ENCODE results near the gene MSX1. TPM values are rescaled to one million over a fixed set of nuclear protein-coding genes. Genes with fewer than 3 reads are reported as not detected.
"Not testable (repeated sequence)": the region's sequence is repeated elsewhere in the genome, so short reads cannot be mapped to it uniquely, and the experiment has no call there.

Gene MSX1
- total RNA-seq, result not detected
- total RNA-seq, result 0 to 0.23 reads per million in 2 donors

- H3K27me3 Mint-ChIP-seq, result peaks cover 80% of the 10 kb centered on the region
- H3K9me3 ChIP-seq (ENCODE audit: control insufficient read depth, low read length, poor library complexity, severe bottlenecking), result no peaks in the 10 kb centered on the region
- peak within 1 kb of the TSS; percentile 37 for H3K27ac Mint-ChIP-seq
- H3K4me1 Mint-ChIP-seq, result peaks cover 22% of the 10 kb centered on the region
- DNase-seq (peak in 2 of 3 donors; percentile 21 to 25), ATAC-seq (peak; percentile 75)
- peaks cover 10% of the 10 kb centered on the region for H3K36me3 Mint-ChIP-seq (ENCODE audit: low read depth)
- H3K4me3 Mint-ChIP-seq, result peak within 1 kb of the TSS; percentile 87
Measured at GRCh38 chr4:4859325-4859798, at the start of gene MSX1. TSS of gene MSX1 (plus strand) at chr4:4859665. CDS start at chr4:4859900, 235 bp downstream.

GRCh38 chr4:4810092-4810774, 49.2 kb upstream of the MSX1 start:
- no peak for DNase-seq
- peaks cover 15% of the 10 kb centered on the region for H3K27me3 Mint-ChIP-seq

GRCh38 chr4:4810778-4811177, 48.7 kb upstream of the MSX1 start:
- H3K9me3 ChIP-seq (ENCODE audit: control insufficient read depth, low read length, poor library complexity, severe bottlenecking), result no peaks in the 10 kb centered on the region
- H3K27ac Mint-ChIP-seq, result no peak overlapping the region
- no peak overlapping the region for H3K4me3 Mint-ChIP-seq
- no peaks in the 10 kb centered on the region for H3K4me1 Mint-ChIP-seq
- peaks cover 2% of the 10 kb centered on the region for H3K36me3 Mint-ChIP-seq (ENCODE audit: low read depth)
- DNase-seq (no peak), ATAC-seq (no peak)
- H3K27me3 Mint-ChIP-seq, result peaks cover 15% of the 10 kb centered on the region

More at GRCh38 chr4:4810092-4810774, 49.2 kb upstream of the MSX1 start:
- Mint-ChIP-seq H3K4me3 (no peak overlapping the region), H3K36me3 (ENCODE audit: low read depth) (peaks cover 2% of the 10 kb centered on the region), H3K27ac (no peak overlapping the region), H3K4me1 (no peaks in the 10 kb centered on the region)
- ATAC-seq, result no peak
- H3K9me3 ChIP-seq (ENCODE audit: control insufficient read depth, low read length, poor library complexity, severe bottlenecking), result no peaks in the 10 kb centered on the region

GRCh38 chr4:4812145-4812794, 47.2 kb upstream of the MSX1 start:
- no peaks in the 10 kb centered on the region for H3K4me1 Mint-ChIP-seq
- H3K27ac Mint-ChIP-seq, result no peak overlapping the region
- H3K27me3 Mint-ChIP-seq, result peaks cover 15% of the 10 kb centered on the region
- H3K9me3 ChIP-seq (ENCODE audit: control insufficient read depth, low read length, poor library complexity, severe bottlenecking), result no peaks in the 10 kb centered on the region
- no peak for DNase-seq
- no peak for ATAC-seq
- no peak overlapping the region for H3K4me3 Mint-ChIP-seq
- peaks cover 2% of the 10 kb centered on the region for H3K36me3 Mint-ChIP-seq (ENCODE audit: low read depth)

DNA sequence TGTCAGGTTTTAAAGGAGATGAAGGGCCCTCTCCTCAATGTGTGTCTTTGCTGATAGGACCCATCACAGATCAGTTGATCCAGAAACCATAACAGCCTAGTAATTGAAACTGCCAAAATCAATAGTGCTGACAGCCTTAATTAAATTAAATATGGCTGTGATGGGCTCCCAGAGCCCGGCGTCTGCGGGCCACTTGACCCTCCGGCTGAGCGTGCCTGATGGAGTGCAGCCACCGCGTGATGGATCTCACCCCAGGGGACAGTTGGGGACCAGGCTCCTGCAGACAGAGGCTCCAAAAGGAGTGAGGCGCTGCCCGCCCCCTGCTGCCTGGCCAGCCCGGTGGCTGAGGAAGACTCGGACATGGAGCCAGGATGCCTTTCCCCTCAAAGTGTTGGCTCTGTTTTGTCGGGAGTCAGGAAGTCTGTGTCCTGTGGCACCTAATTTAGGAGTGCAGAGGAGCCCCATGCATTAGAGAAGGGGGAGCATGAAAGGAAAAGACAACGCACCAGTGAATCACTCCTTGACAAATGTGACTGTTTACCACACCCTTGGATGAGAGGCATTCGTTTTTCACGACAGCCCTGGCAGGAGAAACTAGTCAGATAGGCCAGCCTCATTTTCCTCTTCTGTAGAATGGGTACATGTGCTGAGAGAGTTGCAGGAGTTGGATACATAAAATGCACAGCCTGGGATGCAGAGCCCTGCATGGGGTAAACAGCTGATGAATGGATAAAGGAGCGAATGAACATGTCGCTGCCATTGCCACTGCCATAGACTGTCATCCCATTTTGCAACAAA, 40.9 kb upstream of the MSX1 start:
- H3K27me3 Mint-ChIP-seq, result peaks cover 4% of the 10 kb centered on the region
- H3K4me1 Mint-ChIP-seq, result no peaks in the 10 kb centered on the region
- no peak overlapping the region for H3K4me3 Mint-ChIP-seq
- no peaks in the 10 kb centered on the region for H3K9me3 ChIP-seq (ENCODE audit: control insufficient read depth, low read length, poor library complexity, severe bottlenecking)
- H3K27ac Mint-ChIP-seq, result no peak overlapping the region
- no peak for ATAC-seq
- DNase-seq, result no peak
- no peaks in the 10 kb centered on the region for H3K36me3 Mint-ChIP-seq (ENCODE audit: low read depth)

- H3K36me3 Mint-ChIP-seq (ENCODE audit: low read depth), result no peaks in the 10 kb centered on the region
- H3K9me3 ChIP-seq (ENCODE audit: control insufficient read depth, low read length, poor library complexity, severe bottlenecking), result no peaks in the 10 kb centered on the region
- ATAC-seq, result no peak
- H3K27me3 Mint-ChIP-seq, result no peaks in the 10 kb centered on the region
- DNase-seq, result no peak
- no peak overlapping the region for H3K27ac Mint-ChIP-seq
- no peak overlapping the region for H3K4me3 Mint-ChIP-seq
- H3K4me1 Mint-ChIP-seq, result no peaks in the 10 kb centered on the region
Measured at GRCh38 chr4:4819213-4819606, 40.3 kb upstream of the MSX1 start.

DNA sequence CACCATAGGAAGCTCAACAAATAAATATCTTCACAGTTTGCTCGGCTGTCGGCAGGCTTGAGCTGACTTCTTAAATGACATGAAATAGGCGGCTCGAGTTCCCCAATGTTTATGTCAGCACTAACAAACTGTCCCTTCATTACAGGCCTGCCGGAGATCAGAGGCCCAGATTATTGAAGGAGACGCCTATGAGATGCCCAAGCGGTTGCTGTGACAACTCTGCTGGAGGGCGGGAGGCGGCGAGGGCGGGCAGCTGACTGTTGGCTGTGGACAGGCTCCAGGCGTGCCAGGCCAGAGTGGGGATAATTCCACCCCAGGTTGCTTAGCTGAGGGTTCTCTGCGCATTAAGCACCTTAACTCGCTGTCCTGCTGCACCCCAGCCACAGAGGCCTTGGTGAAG, 39.2 kb upstream of the MSX1 start:
- ATAC-seq, result no peak
- DNase-seq, result no peak
- Mint-ChIP-seq H3K27ac (no peak overlapping the region), H3K4me3 (no peak overlapping the region), H3K36me3 (ENCODE audit: low read depth) (no peaks in the 10 kb centered on the region), H3K27me3 (no peaks in the 10 kb centered on the region), H3K4me1 (no peaks in the 10 kb centered on the region)
- H3K9me3 ChIP-seq (ENCODE audit: control insufficient read depth, low read length, poor library complexity, severe bottlenecking), result no peaks in the 10 kb centered on the region

DNA sequence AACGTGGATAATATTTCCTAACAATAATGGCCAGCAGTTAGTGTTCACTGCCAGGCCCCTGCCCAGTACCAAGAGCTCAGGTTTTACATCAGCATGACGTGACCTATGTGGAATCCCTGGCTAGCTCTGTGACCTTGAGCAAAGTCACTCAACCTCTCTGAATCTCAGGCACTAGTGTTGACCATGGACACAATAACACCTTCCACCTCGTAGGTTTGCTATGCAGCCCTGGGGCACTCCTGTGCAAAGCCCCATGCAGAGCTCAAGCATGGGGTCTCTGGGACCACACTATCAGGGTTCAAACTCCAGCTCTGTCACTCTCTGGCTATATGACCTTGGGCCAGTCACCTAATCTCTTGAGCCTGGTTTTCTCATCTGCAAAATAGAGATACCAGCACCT, 38.7 kb upstream of the MSX1 start:
- H3K27ac Mint-ChIP-seq, result no peak overlapping the region
- H3K36me3 Mint-ChIP-seq (ENCODE audit: low read depth), result no peaks in the 10 kb centered on the region
- no peaks in the 10 kb centered on the region for H3K27me3 Mint-ChIP-seq
- no peaks in the 10 kb centered on the region for H3K9me3 ChIP-seq (ENCODE audit: control insufficient read depth, low read length, poor library complexity, severe bottlenecking)
- ATAC-seq, result no peak
- DNase-seq, result no peak
- no peak overlapping the region for H3K4me3 Mint-ChIP-seq
- no peaks in the 10 kb centered on the region for H3K4me1 Mint-ChIP-seq

DNA sequence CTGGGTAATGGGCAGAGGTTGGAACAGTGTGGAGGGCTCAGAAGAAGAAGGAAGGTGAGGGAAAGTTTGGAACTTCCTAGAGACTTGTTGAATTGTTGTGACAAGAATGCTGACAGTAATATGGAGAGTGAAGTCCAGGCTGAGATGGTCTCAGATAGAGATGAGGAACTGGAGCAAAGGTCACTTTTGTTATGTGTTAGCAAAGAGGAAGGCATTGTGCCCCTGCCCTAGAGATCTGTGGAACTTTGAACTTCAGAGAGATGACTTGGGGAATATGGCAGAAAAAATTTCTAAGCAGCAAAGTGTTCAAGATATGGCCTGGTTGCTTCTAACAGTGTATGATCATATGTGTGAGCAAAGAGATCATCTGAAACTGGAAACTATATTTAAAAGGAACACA, 37.9 kb upstream of the MSX1 start:
- DNase-seq (no peak), ATAC-seq (no peak)
- Mint-ChIP-seq H3K27ac (no peak overlapping the region), H3K4me3 (no peak overlapping the region), H3K36me3 (ENCODE audit: low read depth) (no peaks in the 10 kb centered on the region), H3K27me3 (no peaks in the 10 kb centered on the region), H3K4me1 (no peaks in the 10 kb centered on the region)
- no peaks in the 10 kb centered on the region for H3K9me3 ChIP-seq (ENCODE audit: control insufficient read depth, low read length, poor library complexity, severe bottlenecking)

DNA sequence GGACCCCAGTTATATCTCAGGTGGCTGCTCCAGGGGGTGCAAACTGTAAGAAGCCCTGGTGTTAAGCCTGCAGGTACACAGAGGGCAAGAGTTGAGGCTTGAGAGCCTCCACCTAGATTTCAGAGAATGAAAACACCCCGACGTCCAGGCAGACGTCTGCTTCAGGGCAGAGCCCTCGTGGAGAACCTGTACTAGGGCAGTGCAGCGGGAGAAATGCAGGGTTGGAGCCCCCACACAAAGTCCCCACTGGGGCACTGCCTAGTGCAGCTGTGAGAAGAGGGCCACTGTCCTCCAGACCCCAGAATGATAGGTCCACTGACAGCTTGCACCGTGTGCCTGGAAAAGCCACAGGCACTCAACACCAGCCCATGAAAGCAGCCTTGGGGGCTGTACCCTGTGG, 37.2 kb upstream of the MSX1 start:
- not testable (repeated sequence) for H3K27me3 Mint-ChIP-seq; H3K9me3 ChIP-seq (ENCODE audit: control insufficient read depth, low read length, poor library complexity, severe bottlenecking); H3K27ac Mint-ChIP-seq; H3K36me3 Mint-ChIP-seq (ENCODE audit: low read depth); DNase-seq; ATAC-seq; H3K4me3 Mint-ChIP-seq; H3K4me1 Mint-ChIP-seq

DNA sequence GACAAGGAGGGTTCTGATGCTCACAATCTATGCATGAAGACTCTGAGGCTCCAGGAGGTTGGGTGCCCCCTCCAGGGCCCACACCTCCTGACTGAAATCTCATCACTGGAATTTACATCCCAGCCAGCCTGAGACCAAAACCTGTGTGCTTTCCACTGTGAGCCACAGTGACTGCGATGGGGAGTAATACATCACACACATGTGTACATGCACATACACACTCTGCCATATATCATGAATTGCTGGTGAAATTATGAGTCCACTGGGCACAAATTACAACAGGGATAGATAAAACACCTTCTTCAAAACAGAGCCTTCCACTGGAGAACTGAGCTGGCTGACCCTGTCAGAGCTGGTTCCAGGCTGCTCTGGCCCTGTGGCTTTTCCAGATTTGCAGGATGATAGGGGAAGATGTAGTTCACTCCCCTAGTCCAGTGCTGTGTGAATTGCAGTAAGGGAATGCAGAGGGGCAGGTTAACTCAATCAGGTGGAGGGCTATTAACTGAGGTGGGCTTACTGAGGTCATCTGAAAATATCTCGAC, 35.8 kb upstream of the MSX1 start:
- no peak overlapping the region for H3K27ac Mint-ChIP-seq
- H3K4me1 Mint-ChIP-seq, result no peaks in the 10 kb centered on the region
- H3K9me3 ChIP-seq (ENCODE audit: control insufficient read depth, low read length, poor library complexity, severe bottlenecking), result no peaks in the 10 kb centered on the region
- H3K27me3 Mint-ChIP-seq, result peaks cover 1% of the 10 kb centered on the region
- ATAC-seq (no peak), DNase-seq (no peak)
- no peak overlapping the region for H3K4me3 Mint-ChIP-seq
- no peaks in the 10 kb centered on the region for H3K36me3 Mint-ChIP-seq (ENCODE audit: low read depth)

- no peaks in the 10 kb centered on the region for H3K4me1 Mint-ChIP-seq
- DNase-seq (no peak), ATAC-seq (no peak)
- H3K9me3 ChIP-seq (ENCODE audit: control insufficient read depth, low read length, poor library complexity, severe bottlenecking), result no peaks in the 10 kb centered on the region
- H3K4me3 Mint-ChIP-seq, result no peak overlapping the region
- peaks cover 7% of the 10 kb centered on the region for H3K27me3 Mint-ChIP-seq
- no peak overlapping the region for H3K27ac Mint-ChIP-seq
- H3K36me3 Mint-ChIP-seq (ENCODE audit: low read depth), result peaks cover 2% of the 10 kb centered on the region
Measured at GRCh38 chr4:4824232-4824631, 35.2 kb upstream of the MSX1 start.

DNA sequence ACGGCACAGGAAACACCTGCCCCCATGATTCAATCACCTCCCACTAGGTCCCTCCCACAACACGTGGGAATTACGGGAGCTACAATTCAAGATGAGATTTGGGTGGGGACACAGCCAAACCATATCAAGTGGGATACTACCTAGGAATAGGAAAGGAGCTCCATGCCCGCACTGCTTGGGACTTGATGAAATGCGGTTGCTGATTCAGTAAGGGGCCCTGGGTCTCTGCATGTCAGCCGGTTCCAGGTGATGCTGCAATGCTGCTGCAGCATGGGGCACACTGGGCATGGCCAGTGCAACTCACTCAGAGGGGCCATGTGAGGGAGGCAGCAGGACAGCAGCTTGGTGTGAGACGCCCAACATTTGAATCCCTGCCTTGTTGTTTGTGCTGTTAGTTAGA, 34.0 kb upstream of the MSX1 start:
- no peak overlapping the region for H3K27ac Mint-ChIP-seq
- DNase-seq (no peak), ATAC-seq (no peak)
- peaks cover 12% of the 10 kb centered on the region for H3K27me3 Mint-ChIP-seq
- H3K9me3 ChIP-seq (ENCODE audit: control insufficient read depth, low read length, poor library complexity, severe bottlenecking), result no peaks in the 10 kb centered on the region
- no peaks in the 10 kb centered on the region for H3K4me1 Mint-ChIP-seq
- H3K4me3 Mint-ChIP-seq, result no peak overlapping the region
- H3K36me3 Mint-ChIP-seq (ENCODE audit: low read depth), result peaks cover 2% of the 10 kb centered on the region

All from T-helper 17 cell (primary cell).